HCT116 (cell line): Measurements from ENCODE around the gene ANP32B. TPM values are rescaled to one million over a fixed set of nuclear protein-coding genes. Genes with fewer than 3 reads are reported as not detected.

Experiments used
- ATAC-seq: fragments of 200-7000 bp; cut with Tn5 transposase; 2 replicates; pipeline ENCODE4 v1.9.1; 2020; ENCODE audit warnings: mild to moderate bottlenecking, moderate library complexity
- BruUV-seq: library from RNA; stranded (reverse); fragments of 400-500 nt; replicated peaks from 2 replicates; lab custom pipeline; 2021; lab: Mats Ljungman, UMichigan
- CTCF ChIA-PET: fragments of 300-600 bp; sonication (Branson Sonifier 250); formaldehyde crosslinking; loops from one replicate; lab custom pipeline; 2021; ENCODE audit warnings: antibody characterized with exemption; lab: Charles Lee
- POLR2A ChIA-PET: fragments of 300-600, 350-600 bp; sonication (Branson Sonifier 250); formaldehyde crosslinking; loops from one replicate; lab custom pipeline; 2021; ENCODE audit warnings: antibody characterized with exemption; lab: Charles Lee
- RAD21 ChIA-PET, 2 experiments: fragments of 300-600 bp; sonication (Branson Sonifier 250); formaldehyde crosslinking; loops; one replicate each; lab custom pipeline; 2023; ENCODE audit warnings: low total read pairs in 2 of 2; ENCODE audit not compliant: uncharacterized antibody in 2 of 2, unreplicated experiment in 2 of 2, low non-redundant PET in 1 of 2; lab: Charles Lee
- DNase-seq: peaks from one replicate; pipeline ENCODE4 v3.0.0-alpha.2; 2010; ENCODE audit warnings: low read depth, low spot score
- H2AFZ ChIP-seq: fragments of 200-600 bp; shearing (Covaris generic), sonication (generic); 2 replicates; pipeline ENCODE4 v1.6.1; 2017; ENCODE audit warnings: low read depth, mixed run types, mixed read lengths, antibody characterized with exemption, low read length; ENCODE audit not compliant: poor library complexity, severe bottlenecking
- H3K27ac ChIP-seq: 2 replicates; pipeline ENCODE4 v1.5.1; 2012; ENCODE audit warnings: low read depth, low read length
- H3K27me3 ChIP-seq: fragments of 200-600 bp; sonication (generic); 2 replicates; pipeline ENCODE4 v1.6.1; 2016; ENCODE audit warnings: mixed run types, low read length, mixed read lengths; ENCODE audit not compliant: insufficient read depth
- H3K36me3 ChIP-seq, 2 experiments: fragments of 200-500 bp in 1 of 2; fragments of 200-600 bp in 1 of 2; sonication (Bioruptor generic) in 1 of 2; sonication (generic) in 1 of 2; 2 replicates each; pipeline versions ENCODE4 v1.5.1 to v1.6.1; 2014 to 2016; ENCODE audit warnings: low read length in 2 of 2, inconsistent platforms in 1 of 2, mixed read lengths in 1 of 2, mixed run types in 1 of 2; ENCODE audit not compliant: insufficient read depth in 2 of 2, control insufficient read depth in 1 of 2
- H3K4me1 ChIP-seq, 2 experiments: fragments of 200-600 bp in 1 of 2; sonication (generic) in 1 of 2; 2 replicates each; pipeline versions ENCODE4 v1.5.1 to v1.6.1; 2012 to 2017; ENCODE audit warnings: low read length in 2 of 2, inconsistent platforms in 1 of 2, mild to moderate bottlenecking in 1 of 2, mixed read lengths in 1 of 2, mixed run types in 1 of 2, moderate library complexity in 1 of 2; ENCODE audit not compliant: insufficient read depth in 2 of 2, control insufficient read depth in 1 of 2
- H3K4me2 ChIP-seq: fragments of 200-600 bp; sonication (generic); 2 replicates; pipeline ENCODE4 v1.6.1; 2017; ENCODE audit warnings: mixed run types, low read length, mixed read lengths
- H3K4me3 ChIP-seq, 2 experiments: fragments of 200-600 bp in 1 of 2; sonication (generic) in 1 of 2; replicated peaks in 1 of 2; 2 replicates each; pipeline ENCODE4 v1.5.1; 2011 to 2016; ENCODE audit warnings: low read length in 2 of 2, control low read depth in 1 of 2, low read depth in 1 of 2, mild to moderate bottlenecking in 1 of 2, mixed read lengths in 1 of 2, mixed run types in 1 of 2
- H3K79me2 ChIP-seq: fragments of 200-600 bp; sonication (generic); 2 replicates; pipeline ENCODE4 v1.6.1; 2017; ENCODE audit warnings: mild to moderate bottlenecking, mixed run types, low read length, moderate library complexity, mixed read lengths; ENCODE audit not compliant: insufficient read depth
- H3K9ac ChIP-seq: fragments of 200-600 bp; sonication (generic); 2 replicates; pipeline ENCODE4 v1.6.1; 2016; ENCODE audit warnings: low read length, mixed read lengths
- H3K9me2 ChIP-seq: fragments of 200-600 bp; sonication (generic), shearing (Covaris generic); 2 replicates; pipeline ENCODE4 v1.6.1; 2017; ENCODE audit warnings: mixed run types, mild to moderate bottlenecking, moderate library complexity; ENCODE audit not compliant: insufficient read depth
- H3K9me3 ChIP-seq, 2 experiments: fragments of 200-500 bp in 1 of 2; fragments of 200-600 bp in 1 of 2; sonication (Bioruptor generic) in 1 of 2; sonication (generic) in 1 of 2; 2 replicates each; pipeline ENCODE4 v1.6.1; 2014 to 2017; ENCODE audit warnings: low read length in 2 of 2, mixed read lengths in 2 of 2, inconsistent platforms in 1 of 2, low read depth in 1 of 2, mild to moderate bottlenecking in 1 of 2, mixed run types in 1 of 2, moderate library complexity in 1 of 2; ENCODE audit not compliant: control insufficient read depth in 1 of 2, insufficient read depth in 1 of 2
- H4K20me1 ChIP-seq: fragments of 200-600 bp; sonication (generic), shearing (Covaris generic); 2 replicates; pipeline ENCODE4 v1.6.1; 2017; ENCODE audit warnings: mixed run types, mild to moderate bottlenecking, moderate library complexity; ENCODE audit not compliant: insufficient read depth
- CBX3 ChIP-seq: IDR thresholded peaks from 2 replicates; pipeline ENCODE4 v1.6.1; 2012; ENCODE audit warnings: low read depth
- CEBPB ChIP-seq: IDR thresholded peaks from 2 replicates; pipeline ENCODE4 v1.6.1; 2012; ENCODE audit warnings: low read depth
- ELF1 ChIP-seq: IDR thresholded peaks from 2 replicates; pipeline ENCODE4 v1.6.1; 2012; ENCODE audit warnings: low read depth, borderline replicate concordance
- MAX ChIP-seq: IDR thresholded peaks from 2 replicates; pipeline ENCODE4 v1.6.1; 2012
- POLR2AphosphoS5 ChIP-seq: IDR thresholded peaks from 2 replicates; pipeline ENCODE4 v1.6.1; 2011; ENCODE audit warnings: mild to moderate bottlenecking, low read depth, low read length, moderate library complexity
- RAD21 ChIP-seq: IDR thresholded peaks from 2 replicates; pipeline ENCODE4 v1.6.1; 2012; ENCODE audit warnings: low read depth, mild to moderate bottlenecking
- REST ChIP-seq: IDR thresholded peaks from 2 replicates; pipeline ENCODE4 v1.6.1; 2012; ENCODE audit warnings: low read depth
- SRF ChIP-seq: IDR thresholded peaks from 2 replicates; pipeline ENCODE4 v1.6.1; 2012; ENCODE audit warnings: low read depth
- intact Hi-C: fragments of 100-400 bp; cut with micrococcal nuclease; formaldehyde crosslinking; loops from 2 replicates; pipeline ENCODE4 v1.10.0; 2022
- total RNA-seq: library from RNA; stranded (reverse); gene quantifications from one replicate; pipeline ENCODE4 v1.2.1, GENCODE V29; 2021; ENCODE audit not compliant: unreplicated experiment

The ANP32B gene
- total RNA-seq, 1 experiment from 2014 or later: 206 TPM

- POLR2A ChIA-PET: no interaction called here
These were observed 18.2 kb upstream of the ANP32B start for GRCh38 chr9:97964901-97965300.

GRCh38 chr9:97966493-97966892 lies 16.6 kb upstream of the ANP32B start:
- H3K4me3 ChIP-seq: no peak overlapping the region
- no peaks in the 10 kb centered on the region for H3K4me1 ChIP-seq
- no peaks in the 10 kb centered on the region for H3K27me3 ChIP-seq
- no peak for DNase-seq
- intact Hi-C loops: no loop called here
- H3K4me2 ChIP-seq: no peak overlapping the region
- H4K20me1 ChIP-seq: no peaks in the 10 kb centered on the region
- H3K36me3 ChIP-seq: no peaks in the 10 kb centered on the region
- CTCF ChIA-PET: no interaction called here
- H3K9ac ChIP-seq: no peak overlapping the region
- no TSS peak for BruUV-seq
- no peak overlapping the region for H2AFZ ChIP-seq
- H3K27ac ChIP-seq: no peak overlapping the region
- H3K9me3 ChIP-seq: no peaks in the 10 kb centered on the region
- no peak for ATAC-seq
- no peak for TF ChIP-seq REST
- no peak for TF ChIP-seq RAD21
- TF ChIP-seq CEBPB: no peak
- no peak for TF ChIP-seq SRF
- no peak for TF ChIP-seq CBX3
- RAD21 ChIA-PET: no interaction called here
- H3K9me2 ChIP-seq: no peaks in the 10 kb centered on the region
- no peaks in the 10 kb centered on the region for H3K79me2 ChIP-seq
- POLR2A ChIA-PET: interaction anchor here (0.7 kb wide), 1 partner anchor 10 kb away, joined by 3 read pairs; no protein-coding TSS in a partner anchor

More at GRCh38 chr9:97964901-97965300, 18.2 kb upstream of the ANP32B start:
- Histone ChIP-seq H3K4me2 (no peak overlapping the region), H3K79me2 (no peaks in the 10 kb centered on the region), H3K9ac (no peak overlapping the region), H3K27ac (no peak overlapping the region), H3K27me3 (no peaks in the 10 kb centered on the region), H3K9me3 (no peaks in the 10 kb centered on the region)
- BruUV-seq: no TSS peak
- DNase-seq (no peak), ATAC-seq (no peak)
- CTCF ChIA-PET: no interaction called here
- TF ChIP-seq POLR2AphosphoS5: no peak
- TF ChIP-seq CEBPB: no peak
- TF ChIP-seq ELF1: no peak
- TF ChIP-seq MAX: no peak
- TF ChIP-seq, all 23 proteins: peak for 0
- no peak overlapping the region for H2AFZ ChIP-seq
- intact Hi-C loops: no loop called here
- RAD21 ChIA-PET: no interaction called here
- H3K4me1 ChIP-seq: no peaks in the 10 kb centered on the region
- H4K20me1 ChIP-seq: no peaks in the 10 kb centered on the region
- H3K9me2 ChIP-seq: no peaks in the 10 kb centered on the region
- H3K4me3 ChIP-seq: no peak overlapping the region
- no peaks in the 10 kb centered on the region for H3K36me3 ChIP-seq
